GM18499 (cell line): ENCODE results near the gene NFIC.
"Not testable (repeated sequence)": the region's sequence is repeated elsewhere in the genome, so short reads cannot be mapped to it uniquely, and the experiment has no call there.

Experiments
- ATAC-seq: cut with Tn5 transposase; IDR thresholded peaks from one replicate; pipeline ENCODE4 v1.9.1; 2021; ENCODE audit warnings: moderate number of reproducible peaks; ENCODE audit not compliant: insufficient read depth, unreplicated experiment

Gene NFIC

GRCh38 chr19:3444695-3445234 lies 78.4 kb downstream of the NFIC start:
- ATAC-seq: no peak

GRCh38 chr19:3446657-3447056 lies 80.3 kb downstream of the NFIC start:
- not testable (repeated sequence) for ATAC-seq

DNA sequence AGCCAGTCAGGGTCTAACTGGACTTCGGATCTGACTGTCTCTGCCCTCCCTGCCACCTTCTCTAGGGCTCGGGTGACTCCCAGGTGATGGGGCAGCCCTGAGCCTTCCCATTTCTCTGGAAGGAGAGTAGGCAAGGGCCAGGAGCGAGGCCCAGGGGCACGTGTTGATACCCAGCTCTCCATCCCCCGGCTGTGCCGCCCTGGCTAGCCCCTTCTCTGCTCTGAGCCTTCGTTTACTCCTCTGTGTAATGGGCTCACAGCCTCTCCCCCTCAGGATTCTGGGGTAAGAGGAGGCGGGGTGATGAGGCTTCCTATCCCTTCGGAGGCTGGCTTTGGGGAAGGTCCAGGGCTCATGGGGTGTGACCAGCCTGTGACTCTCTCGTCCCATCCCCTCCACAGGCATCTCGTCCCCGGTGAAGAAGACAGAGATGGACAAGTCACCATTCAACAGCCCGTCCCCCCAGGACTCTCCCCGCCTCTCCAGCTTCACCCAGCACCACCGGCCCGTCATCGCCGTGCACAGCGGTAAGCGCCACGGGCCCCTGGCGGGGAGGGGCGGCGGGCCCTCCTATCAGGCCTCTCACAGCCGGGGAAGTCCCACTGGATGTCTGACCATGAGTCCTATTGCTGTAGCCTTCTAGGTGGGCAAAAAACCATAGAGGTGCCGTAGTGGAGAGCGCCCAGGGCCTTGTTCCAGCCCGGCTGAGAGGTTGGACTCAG lies 82.4 kb downstream of the NFIC start:
- ATAC-seq: no peak

- ATAC-seq: no peak
These were observed 84.5 kb downstream of the NFIC start for GRCh38 chr19:3450796-3451411.

- no peak for ATAC-seq
These were observed 85.1 kb downstream of the NFIC start for GRCh38 chr19:3451451-3451866.

DNA sequence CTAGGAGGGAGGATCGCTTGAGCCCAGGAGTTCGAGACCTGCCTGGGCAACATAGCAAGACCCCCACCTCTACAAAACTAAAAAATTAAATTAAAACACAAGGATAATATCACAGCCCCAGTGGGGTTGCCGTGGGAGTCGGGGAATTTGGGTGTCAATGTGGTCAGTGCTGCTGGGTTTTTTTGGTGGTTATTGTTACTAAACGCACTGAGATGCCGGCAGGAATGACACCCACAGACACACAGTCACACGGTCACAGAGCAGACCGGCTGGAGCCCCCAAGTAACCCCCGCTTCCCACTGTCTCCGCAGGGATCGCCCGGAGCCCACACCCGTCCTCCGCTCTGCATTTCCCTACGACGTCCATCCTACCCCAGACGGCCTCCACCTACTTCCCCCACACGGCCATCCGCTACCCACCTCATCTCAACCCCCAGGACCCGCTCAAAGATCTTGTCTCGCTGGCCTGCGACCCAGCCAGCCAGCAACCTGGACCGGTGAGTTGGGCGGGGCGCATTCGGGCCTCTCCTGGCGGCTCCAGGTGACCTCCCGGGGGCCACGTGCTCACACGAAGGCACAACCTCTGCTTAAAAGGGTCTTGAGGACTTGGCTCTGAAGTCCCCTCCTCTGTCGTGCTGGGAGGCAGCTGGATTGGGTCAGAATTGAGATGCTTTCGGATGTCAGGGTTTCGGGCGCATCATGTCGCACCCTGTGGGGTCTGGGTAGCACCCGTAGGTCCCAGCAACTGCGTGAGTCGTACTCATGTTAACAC lies 86.0 kb downstream of the NFIC start:
- ATAC-seq: no peak

DNA sequence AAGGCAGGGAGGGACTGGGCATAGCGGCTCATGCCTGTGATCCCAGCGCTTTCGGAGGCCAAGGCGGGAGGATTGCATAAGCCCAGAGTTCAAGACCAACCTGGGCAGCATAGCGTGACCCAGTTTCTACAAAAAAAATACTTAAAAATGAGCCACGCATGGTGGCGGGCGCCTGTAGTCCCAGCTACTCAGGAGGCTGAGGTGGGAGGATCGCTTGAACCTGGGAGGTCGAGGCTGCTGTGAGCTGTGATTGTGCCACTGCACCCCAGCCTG lies 86.5 kb downstream of the NFIC start:
- not testable (repeated sequence) for ATAC-seq

DNA sequence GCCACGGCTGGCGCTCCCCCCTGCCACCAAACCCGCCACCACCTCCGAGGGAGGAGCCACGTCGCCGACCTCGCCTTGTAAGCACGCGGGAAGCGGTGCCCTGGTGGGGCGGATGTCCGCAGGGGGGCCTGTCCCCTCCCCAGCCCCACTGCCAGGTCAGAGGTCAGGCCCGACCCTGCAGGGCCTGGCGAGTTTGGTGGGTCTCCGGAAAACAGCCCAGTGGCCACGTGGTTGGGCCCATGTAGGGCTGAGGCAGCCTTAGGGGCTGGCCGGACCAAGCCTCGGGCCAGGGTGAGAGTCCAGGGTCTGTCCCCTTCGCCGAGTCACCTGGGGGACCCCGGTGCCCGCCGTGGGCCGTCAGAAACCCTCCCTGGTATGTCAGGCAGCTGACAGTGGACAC lies 87.5 kb downstream of the NFIC start:
- ATAC-seq: no peak

DNA sequence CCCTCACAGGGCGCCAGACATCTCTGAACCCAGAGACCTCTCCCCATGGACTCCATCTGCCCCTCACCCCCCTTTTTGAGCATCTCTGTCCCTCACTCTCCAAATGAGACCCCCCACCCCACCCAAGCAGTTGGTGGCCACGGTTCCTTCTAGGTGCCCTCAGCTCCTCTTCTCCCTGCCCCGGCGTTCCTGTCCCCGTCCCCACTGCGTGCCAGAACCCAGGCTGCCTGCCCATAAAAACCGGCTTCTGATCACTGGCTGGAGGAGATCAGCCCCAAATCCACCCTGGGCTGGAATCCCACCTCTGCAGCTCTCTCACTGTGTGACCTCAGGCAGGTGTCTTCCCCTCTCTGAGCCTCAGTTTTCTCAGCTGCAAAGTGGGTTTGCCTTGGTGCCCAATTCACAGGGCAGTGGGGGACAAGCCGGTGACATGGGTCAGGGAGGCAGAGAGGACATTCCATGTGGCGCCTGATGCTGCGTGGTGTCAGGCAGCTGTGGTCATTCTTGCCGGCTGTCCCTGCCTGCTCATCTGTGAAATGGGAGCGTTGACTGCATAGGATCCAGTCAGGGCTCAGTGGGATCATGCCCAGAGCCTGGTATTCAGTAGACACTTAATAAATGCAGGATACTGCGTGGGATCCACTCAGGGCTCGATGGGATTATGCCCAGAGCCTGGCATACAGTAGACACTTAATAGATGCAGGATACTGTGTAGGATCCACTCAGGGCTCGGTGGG lies 88.4 kb downstream of the NFIC start:
- ATAC-seq: no peak

DNA sequence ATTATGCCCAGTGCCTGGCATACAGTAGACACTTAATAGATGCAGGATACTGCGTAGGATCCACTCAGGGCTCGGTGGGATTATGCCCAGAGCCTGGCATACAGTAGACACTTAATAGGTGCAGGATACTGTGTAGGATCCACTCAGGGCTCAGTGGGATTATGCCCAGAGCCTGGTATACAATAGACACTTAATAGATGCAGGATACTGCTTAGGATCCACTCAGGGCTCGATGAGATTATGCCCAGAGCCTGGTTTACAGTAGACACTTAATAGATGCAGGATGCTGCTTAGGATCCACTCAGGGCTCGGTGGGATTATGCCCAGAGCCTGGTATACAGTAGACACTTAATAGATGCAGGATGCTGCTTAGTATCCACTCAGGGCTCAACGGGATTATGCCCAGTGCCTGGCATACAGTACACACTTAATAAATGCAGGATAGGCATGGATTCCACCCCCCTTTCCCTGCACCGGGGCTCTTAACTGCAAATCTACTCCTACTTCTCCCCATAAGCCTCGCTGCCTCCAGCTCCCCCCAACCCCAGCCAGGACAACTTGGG lies 89.1 kb downstream of the NFIC start:
- ATAC-seq: no peak

GRCh38 chr19:3455960-3456601 lies 89.7 kb downstream of the NFIC start:
- no peak for ATAC-seq

DNA sequence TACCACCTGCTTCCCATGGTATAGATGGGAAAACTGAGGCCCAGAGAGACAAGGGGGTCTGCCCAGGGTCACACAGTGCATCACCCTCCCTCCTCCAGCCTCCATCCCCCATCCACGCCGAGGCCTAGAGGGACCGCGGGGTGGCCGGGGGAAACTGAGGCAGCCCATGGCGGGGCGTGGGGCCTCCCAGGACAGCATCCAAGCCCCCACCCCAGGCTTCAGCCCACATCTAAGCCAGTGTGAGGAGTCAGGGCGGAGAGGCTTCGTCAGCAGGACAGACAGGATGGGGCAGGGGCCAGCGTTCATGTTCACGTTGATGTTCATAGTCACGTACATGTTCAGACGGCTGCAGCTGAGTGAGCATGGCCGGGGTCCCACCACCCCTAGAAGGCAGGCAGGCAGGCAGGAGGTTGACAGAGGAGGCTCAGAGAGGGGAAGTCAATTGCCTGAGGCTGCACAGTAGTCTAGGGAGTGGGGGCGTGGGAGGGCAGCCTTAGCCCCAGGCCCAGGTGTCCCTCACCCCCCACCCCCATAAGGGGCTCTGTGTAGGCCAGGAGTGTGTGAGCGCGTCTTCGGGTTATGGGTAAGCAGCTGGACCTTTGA lies 90.6 kb downstream of the NFIC start:
- ATAC-seq: no peak

- no peak for ATAC-seq
These were observed 91.3 kb downstream of the NFIC start for GRCh38 chr19:3457528-3458228.

DNA sequence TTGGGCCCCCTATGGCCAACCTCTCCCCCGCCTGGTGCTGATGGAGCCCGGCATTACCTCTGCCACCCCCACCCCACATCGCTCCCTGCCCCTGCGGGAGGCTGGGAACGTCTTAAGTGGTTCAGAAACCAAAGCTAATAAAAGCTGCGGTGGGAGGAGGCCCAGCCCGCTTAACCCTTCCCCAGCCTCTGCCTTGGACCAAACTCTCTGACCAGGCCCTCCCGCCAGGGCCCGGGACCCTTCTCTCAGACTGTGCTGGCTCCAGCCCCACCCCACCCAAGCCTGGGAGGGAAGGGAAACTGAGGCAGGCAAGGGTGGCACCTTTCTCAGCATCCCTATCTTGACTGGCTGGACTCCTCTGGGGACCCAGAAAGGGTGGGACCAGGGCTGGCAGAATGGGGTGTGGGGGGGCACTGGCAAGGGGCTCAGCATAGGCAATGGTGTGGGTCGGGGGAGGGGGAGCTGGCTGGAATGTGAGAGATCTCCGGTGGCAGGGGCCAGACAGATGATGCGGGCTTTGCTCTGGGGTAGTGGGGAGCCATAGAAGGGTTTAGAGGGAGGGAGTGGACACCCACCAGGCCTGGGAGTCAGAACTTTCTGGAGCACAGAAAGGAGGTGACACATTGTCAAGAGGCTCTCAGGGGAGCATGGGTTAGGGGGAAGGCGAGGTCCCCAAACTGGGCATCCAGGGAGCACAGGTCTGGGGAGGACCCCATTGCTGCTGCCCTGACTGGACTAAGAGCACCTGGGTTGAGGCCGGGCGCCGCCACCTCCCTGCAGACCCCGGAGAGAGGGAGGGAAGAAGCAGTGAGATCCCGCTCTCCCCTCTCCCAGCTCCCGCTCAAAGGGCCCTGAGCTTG lies 92.1 kb downstream of the NFIC start:
- ATAC-seq: no peak

GRCh38 chr19:3459089-3459881 lies 92.9 kb downstream of the NFIC start:
- no peak for ATAC-seq

GRCh38 chr19:3459965-3460582 lies 93.7 kb downstream of the NFIC start:
- ATAC-seq: no peak
